ENCODE measurements around the gene HOXB3.

HOXB3 gene

DNA sequence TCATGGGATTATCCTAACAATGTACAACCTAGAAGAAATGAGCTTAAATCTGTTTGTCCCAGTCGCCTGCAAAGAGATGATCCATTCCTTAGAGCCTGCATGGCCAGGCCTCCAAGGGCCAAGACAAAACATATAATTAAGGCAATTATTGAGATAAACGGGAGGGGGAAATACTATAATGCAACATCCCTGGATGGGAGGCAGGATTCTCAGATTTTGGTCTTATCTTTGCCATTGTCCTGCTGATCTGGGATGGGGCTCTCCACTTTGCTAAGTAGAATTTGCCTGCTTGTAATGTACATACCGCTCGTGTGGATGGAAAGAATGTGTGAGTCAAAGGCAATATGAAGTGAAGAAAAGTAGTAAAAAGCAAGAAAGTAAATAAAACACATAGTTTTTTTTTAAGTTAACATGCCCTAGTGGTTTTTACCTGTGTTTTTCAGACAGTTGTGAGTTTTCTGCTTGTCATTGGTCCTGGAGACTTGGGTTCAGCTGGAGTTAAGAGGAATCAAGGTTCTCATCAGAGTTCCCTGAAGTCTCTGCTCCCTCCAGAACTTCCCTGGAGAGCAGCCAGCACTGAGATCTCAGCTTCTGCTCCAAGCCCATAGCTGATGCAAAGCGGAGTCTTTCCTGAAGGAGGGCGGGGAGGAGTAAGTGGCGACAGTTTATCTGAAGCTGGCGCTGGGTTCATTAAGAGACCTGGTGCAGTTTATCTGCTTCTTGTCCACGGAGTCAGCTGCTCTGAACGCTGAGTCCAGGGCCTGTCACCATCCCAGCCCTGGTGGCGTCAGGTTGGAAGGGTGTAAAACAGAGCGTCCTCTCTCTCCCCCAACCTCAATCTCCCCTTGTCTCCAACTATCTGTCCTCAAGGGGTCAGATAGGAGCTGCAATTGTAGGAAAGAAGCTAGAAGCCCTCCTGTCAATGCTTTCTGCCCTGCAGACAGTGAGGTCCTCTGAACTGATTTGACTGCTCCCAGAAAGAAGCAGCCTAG, 89.3 kb downstream of the HOXB3 start:
- DNase-seq (ENCODE audit: low spot score) = no peak

DNA sequence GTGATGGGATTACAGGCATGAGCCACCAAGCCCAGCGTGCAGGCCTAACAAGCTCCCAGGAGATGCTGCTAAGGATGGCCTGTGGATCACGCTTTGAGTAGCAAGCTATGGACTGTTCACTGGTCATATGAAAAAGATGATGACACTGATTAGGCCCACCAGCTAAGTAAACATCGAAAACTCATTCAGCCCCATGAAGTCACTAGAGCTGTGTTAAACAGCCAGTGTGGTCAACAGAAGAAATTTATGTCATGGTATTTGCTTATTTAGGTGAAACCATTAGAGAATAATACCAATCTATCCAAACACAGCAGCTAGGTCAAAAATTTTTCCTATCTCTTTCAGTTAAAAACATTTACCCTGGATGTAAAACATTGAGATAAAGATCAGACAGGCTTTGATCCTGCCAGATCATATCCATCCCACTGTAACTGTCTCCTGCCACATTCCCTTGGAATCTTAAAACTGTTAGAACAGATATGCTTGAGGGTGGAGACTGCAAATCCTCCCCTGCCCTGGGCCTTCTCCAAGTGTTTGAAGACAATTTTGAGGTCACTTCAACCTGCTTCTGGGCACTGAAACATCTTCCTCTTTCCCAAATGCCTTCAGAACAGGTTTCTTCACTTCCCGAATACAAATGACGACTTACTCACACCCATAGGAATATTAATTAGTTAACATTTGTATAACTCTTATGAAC, 90.2 kb downstream of the HOXB3 start:
- no peak for DNase-seq (ENCODE audit: low spot score)

DNA sequence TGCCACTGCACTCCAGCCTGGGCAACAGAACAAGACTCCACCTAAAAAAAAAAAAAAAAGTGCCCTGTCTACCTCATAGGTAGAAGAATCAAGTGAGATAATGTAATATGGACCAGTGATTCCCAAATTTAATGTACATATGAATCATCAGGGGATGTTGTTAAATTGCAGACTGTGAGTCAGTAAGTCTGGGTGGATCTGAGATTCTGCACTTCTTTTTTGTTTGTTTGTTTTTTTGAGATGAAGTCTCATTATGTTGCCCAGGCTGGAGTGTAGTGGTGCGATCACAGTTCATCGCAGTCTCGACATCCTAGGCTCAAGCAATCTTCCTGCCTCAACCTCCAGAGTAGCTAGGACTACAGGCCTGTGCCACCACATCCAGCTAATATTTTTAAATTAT, 90.8 kb downstream of the HOXB3 start:
- no peak for DNase-seq (ENCODE audit: low spot score)
